DMS79 treated with DMSO at 0.1 percent for 48 hours (cell line): ENCODE data around the gene WASL.
"Not testable (repeated sequence)": the region's sequence is repeated elsewhere in the genome, so short reads cannot be mapped to it uniquely, and the experiment has no call there.

Source experiments
- DNase-seq: peaks from one replicate; lab custom pipeline; 2025; lab: John Stamatoyannopoulos, UW

The WASL gene

DNA sequence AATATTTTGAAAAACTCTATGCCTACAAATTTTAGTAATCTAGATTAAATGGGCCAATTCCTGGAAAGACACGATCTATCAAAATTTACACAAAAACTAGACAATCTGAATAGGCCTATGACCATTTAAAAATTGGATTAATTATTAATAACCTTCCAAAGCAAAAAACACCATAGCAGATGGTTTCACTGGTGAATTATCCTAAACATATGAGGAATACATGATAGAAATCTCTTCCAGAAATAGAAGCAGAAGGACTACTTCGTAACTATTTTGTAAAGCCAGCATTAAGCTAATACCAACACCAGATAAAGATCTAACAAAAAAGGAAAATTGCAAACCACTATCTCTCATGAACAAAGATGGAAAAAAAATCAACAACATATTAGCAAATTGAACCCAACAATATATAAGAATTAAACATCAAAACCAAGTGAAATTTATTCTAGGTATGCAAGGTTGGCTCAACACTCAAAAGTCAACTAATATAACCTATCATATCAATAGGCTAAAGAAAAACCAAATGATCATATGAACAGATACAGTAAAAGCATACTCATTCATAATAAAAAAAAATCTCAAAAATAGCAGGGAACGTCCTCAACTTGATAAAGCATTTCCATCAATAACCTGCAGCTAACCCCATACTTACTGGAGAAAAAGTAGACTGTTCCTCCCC is 16.3 kb downstream of the WASL start:
- DNase-seq: no peak

GRCh38 chr7:123729218-123729578 is 19.6 kb downstream of the WASL start:
- DNase-seq: no peak

DNA sequence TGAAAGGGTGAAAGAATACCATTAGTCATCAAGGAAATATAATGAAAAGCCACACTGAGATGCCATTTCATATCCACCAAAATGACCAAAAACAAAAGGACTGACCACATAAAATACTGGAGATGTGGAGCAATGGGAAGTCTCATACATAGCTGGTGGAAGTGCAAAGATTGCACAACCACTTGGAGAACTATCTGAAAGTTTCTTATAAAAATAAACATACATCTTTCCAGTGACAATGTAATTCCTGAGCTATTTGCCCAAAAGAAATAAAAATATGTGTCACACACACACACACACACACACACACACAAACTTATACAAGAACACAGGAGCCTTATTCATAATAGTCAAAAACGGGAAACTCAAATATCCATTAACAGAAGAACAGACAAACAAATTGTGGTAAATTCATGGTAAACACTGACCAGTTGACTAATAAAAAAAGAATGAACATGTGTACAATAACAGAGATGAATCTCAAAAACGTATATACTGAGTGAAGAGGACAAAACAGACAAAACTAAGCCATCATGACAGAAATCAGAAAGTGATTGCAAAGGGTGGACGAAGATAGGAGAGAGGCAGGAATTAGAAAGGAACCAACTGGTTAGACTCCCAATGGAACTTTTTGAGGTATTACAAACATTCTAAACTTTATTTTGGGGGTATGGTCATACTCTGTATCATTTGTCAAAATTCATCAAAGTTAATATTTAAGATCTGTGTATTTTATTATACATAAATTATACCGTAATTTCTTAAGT is 21.5 kb downstream of the WASL start:
- no peak for DNase-seq

- no peak for DNase-seq
Observed at GRCh38 chr7:123725586-123726171, 23.1 kb downstream of the WASL start.

DNA sequence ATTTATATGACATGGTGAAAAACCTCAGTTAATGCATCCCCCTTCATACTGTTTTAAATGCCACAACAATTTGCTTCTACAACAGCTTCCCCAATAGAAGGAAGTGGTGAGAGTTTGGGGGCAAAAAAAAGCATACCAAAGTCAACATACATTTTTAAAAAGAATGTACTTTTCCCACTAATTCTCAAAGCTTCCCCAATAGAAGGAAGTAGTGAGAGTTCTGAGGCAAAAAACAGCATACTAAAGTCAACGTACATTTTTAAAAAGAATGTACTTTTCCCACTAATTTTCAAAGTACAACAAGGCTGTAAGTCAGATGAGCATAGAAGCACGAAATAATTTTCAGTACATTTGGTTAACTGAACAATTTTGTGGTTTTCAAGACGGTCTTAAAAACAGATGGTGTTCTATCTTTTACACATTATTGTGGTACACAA is 24.0 kb downstream of the WASL start:
- no peak for DNase-seq

- no peak for DNase-seq
Observed at GRCh38 chr7:123723913-123724312, 24.9 kb downstream of the WASL start.

DNA sequence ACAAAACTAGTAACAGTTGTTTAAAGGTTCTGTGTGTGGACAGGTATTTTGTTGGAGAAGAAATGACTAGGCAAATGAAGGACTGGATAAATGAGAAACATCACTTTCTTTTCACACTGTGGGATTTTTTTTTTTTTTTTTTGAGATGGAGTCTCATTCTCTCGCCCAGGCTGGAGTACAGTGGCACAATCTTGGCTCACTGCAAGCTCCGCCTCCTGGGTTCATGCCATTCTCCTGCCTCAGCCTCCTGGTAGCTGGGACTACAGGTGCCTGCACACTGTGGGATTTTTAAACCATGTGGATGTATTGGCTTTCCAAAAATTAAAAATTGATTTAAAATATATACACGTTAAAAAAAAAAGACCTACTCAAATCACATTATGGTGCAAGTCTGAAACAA is 28.3 kb downstream of the WASL start:
- not testable (repeated sequence) for DNase-seq

GRCh38 chr7:123719197-123719721 is 29.5 kb downstream of the WASL start:
- no peak for DNase-seq

DNA sequence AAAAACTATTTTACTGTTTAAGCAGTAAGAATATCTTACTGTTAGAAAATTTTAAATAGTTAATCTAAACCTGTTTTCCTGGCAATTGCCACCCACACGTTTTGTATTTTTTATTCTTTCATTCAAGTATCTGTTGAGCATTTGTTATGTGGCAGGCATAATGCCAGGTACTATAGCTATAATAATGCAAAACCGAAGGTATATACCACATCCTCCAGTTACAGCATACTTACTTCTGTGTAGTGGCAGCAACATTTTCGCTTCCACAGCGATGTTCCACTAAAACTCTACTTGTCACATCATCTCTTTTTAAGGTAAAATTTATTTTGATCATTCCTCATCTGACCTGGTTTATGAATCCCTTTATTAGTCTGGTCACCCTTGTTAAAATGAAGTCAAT is 30.0 kb downstream of the WASL start:
- no peak for DNase-seq

GRCh38 chr7:123717689-123718088 is 31.1 kb downstream of the WASL start:
- DNase-seq: no peak

DNA sequence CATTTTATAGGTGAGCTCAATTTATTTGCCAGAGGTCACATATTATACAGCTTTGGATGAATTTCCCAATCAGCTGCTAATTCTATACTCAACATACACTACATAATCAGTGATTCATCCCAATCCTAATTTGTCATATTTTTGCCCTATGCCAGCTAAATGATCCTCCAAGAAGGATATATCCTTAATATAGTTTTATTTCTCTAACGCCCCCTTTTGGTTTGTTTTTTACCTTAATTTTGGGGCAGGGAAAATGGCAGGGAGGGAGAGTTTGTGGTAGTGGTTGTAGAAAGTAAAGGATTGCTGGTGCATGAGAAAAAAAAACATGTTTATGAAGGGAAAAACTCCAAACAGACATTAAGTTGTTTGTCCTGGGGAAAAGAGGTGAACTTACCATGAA is 31.9 kb downstream of the WASL start:
- DNase-seq: no peak

DNA sequence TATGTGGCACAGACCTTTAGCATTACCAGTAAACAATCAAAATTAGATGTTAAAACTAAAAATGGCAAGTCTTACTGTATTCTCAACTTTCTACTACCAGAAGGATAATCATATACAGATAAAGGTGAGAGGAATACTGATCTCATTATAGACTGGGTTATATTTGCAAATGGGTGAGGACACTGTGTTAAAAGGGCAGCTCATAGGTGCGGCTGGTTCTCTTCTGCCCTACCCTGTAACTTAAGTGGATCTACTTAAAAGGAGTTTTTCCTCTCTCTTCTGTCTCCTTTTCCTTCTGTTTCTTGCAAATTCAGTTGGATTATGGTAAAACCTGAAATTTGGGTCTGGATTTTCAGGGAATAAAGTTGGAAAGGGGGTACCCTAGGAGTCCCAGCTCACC is 33.0 kb downstream of the WASL start:
- no peak for DNase-seq

GRCh38 chr7:123715198-123715597 is 33.6 kb downstream of the WASL start:
- DNase-seq: no peak

- DNase-seq: no peak
Observed at GRCh38 chr7:123714296-123715080, 34.3 kb downstream of the WASL start.

GRCh38 chr7:123712619-123713018 is 36.2 kb downstream of the WASL start:
- no peak for DNase-seq

- DNase-seq: no peak
Observed at GRCh38 chr7:123711832-123712293, 36.9 kb downstream of the WASL start.

DNA sequence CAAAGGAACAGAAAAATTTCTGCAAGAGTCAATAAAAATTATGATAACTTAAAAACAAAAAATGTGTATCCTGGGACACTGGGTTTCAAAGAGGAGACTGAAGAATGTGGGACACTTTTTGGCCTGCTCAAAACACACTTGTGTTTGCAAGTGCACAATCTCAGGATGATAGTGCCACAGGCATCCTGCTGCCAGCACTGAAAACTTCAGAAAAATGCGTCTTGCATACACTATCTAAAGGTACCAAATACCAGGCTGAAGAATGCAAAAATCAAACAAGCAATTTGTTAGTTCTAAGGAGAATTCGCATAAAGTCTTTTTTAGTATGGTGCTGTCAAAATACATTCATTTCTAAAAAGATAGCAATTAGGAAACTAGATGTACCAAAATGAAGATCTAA is 38.1 kb downstream of the WASL start:
- DNase-seq: no peak

GRCh38 chr7:123709525-123709924 is 39.3 kb downstream of the WASL start:
- DNase-seq: peak; percentile 11

DNA sequence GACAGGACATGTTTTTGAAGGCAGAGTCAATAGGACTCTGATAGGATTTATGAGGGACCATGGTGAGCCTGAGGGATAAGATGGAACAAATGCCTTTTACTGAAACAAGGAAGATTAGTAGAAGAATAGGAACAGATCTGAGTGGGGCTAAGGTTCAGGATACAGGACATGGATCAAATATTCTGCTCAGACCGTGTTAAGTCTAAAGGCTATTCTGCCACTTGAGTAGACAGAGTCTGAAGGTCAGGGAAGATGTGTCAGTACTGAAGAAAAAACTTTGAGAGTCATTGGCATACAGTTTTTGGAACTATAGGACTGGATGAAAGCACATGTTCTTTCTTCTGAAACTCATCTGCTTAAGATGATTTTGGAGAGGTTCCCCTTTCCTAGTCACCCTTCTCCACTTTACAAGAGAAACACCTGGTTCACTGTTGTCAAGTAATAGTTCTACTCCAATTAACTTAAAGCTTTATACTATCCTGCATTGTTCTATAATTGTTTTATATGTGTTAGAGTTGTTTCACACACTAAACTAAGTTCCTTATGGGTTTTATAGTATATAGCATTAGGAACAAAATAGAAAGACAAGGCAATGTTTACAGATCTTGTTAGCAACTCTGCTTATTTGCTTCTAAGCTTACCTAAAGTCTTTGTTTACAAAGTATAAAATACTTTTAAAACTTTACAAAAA is 43.4 kb downstream of the WASL start:
- DNase-seq: no peak

DNA sequence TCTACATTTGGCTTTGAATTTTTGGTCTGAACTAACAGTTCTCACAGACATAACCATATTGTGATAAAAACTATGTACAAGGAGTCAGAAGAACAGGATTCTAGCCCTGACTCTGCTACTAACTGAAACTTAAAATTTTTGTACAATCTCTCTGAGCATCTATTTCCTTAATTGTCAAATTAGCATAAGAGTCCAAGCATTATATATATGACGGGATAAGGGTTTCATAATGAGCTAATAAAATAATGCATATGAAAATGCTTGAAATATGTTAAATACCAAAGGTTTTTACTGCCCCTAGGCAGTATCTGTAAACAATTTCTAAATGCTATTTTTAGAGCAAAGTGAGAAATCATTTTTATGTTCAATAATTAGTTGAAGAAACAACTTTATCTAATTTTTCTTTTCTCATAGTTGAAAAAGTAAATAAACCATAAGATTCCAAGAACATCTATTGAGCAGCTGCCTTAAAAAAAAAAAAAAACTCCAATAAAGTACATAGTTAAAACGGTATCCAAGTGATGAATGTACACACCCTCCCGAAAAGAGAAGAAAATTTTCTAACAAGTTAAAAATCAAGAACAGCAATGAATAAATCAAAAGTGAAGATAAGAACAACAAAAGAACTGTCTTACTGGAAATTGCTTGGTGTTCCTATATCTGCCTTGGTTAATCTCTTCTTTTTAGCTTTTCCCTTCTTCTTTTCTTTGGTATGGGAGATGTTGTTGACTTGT is 52.7 kb downstream of the WASL start:
- DNase-seq: no peak

GRCh38 chr7:123692471-123692877 is 56.3 kb downstream of the WASL start:
- no peak for DNase-seq
